Ovary (tissue), 9 donors: ENCODE results near the gene FATE1. TPM values are rescaled to one million over a fixed set of nuclear protein-coding genes. Genes with fewer than 3 reads are reported as not detected.
A peak's percentile ranks its signal among the peaks of the same experiment; 100 is the strongest.

Experiments
- DNase-seq, 5 donors: peaks; one replicate each; pipeline ENCODE4 v3.0.0-alpha.2; 2019 to 2020
- H3K27ac ChIP-seq, 2 donors: fragments of 200-600 bp; one replicate each; pipeline versions ENCODE4 v1.5.1 to v1.8.0; 2019 to 2022
- H3K27me3 ChIP-seq: fragments of 200-600 bp; one replicate; pipeline ENCODE4 v1.8.0; 2022
- H3K36me3 ChIP-seq: fragments of 200-600 bp; sonication (generic); one replicate; pipeline ENCODE4 v1.5.1; 2019
- H3K4me1 ChIP-seq: one replicate; pipeline ENCODE4 v1.8.1; 2013; ENCODE audit warnings: mild to moderate bottlenecking, moderate library complexity; ENCODE audit not compliant: insufficient read depth
- H3K4me3 ChIP-seq: fragments of 200-600 bp; sonication (generic); one replicate; pipeline ENCODE4 v1.5.1; 2017
- H3K9me3 ChIP-seq, 2 donors: fragments of 200-600 bp in 1 of 2; sonication (generic) in 1 of 2; one replicate each; pipeline versions ENCODE4 v1.5.1 to v1.8.1; 2013 to 2019; ENCODE audit warnings: mild to moderate bottlenecking in 1 of 2, moderate library complexity in 1 of 2
- EP300 ChIP-seq: sonication (generic); formaldehyde crosslinking; IDR thresholded peaks from one replicate; pipeline ENCODE4 v1.6.1; 2017; ENCODE audit warnings: antibody characterized with exemption
- POLR2A ChIP-seq: fragments of 450-650 bp; IDR thresholded peaks from one replicate; pipeline ENCODE4 v1.6.1; 2017; ENCODE audit warnings: antibody characterized with exemption, mild to moderate bottlenecking, moderate library complexity
- WGBS, 3 donors: extraction: QIAGEN DNeasy Blood & Tissue Kit in 1 of 3; methylation state at CpG; one replicate each; pipeline versions ENCODE4 v1.1.5 to v1.1.7; 2013 to 2017; 5-methylcytosine and 5-hydroxymethylcytosine counted together
- intact Hi-C, 4 donors: fragments of 100-400 bp; cut with DNase I; formaldehyde crosslinking; loops; one replicate each; pipeline versions ENCODE4 v1.11.0 to v1.15.1; 2022 to 2023
- polyA plus RNA-seq, 2 donors: library from polyadenylated mRNA; stranded (reverse); fragments of 200-250 nt in 1 of 2; fragments of 350-450 nt in 1 of 2; fragmentation: Illumina TruSeq in 1 of 2; extraction: RNeasy Lipid Tissue Mini Kit (QIAGEN cat#74804) in 1 of 2; gene quantifications; one replicate each; pipeline ENCODE4 v1.2.3, GENCODE V29; 2013 to 2014
- total RNA-seq, 7 donors: library from RNA; depleted of rRNA in 2 of 7; stranded (reverse); fragments of >200 nt in 2 of 7; fragmentation: NEBNext Ultra II Directional in 3 of 7; extraction: Animal tissue kit (Norgen Biotek cat#: 25700) in 3 of 7; gene quantifications; one replicate each; pipeline versions ENCODE4 v1.1.0 to v1.2.4, GENCODE V29; 2016 to 2023
- TF ChIP-seq, protein P1 (sequence below), 3 donors: fragments of 450-650 bp in 2 of 3; fragments of 200-600 bp in 1 of 3; IDR thresholded peaks; one replicate each; pipeline versions ENCODE4 v1.5.1 to v1.8.0; 2016 to 2022; ENCODE audit warnings: antibody characterized with exemption in 3 of 3, mild to moderate bottlenecking in 1 of 3
- donor health status: DM: no; HTN: no; CAD: no; lungs with moderate emphysema.
- donor health status: DM: no; HTN: no; CAD: no.
- donor health status: Bipolar disorder and iron deficiency.
- donor health status: DM: yes; HTN: yes; CAD: no.
- donor health status: DM: no; HTN: no; CAD: no.
- donor health status: DM: yes; HTN: yes; CAD: no.

FATE1 gene
- total and polyA plus RNA-seq, 9 donors, result 1.4 TPM; not detected in 8

DNA sequence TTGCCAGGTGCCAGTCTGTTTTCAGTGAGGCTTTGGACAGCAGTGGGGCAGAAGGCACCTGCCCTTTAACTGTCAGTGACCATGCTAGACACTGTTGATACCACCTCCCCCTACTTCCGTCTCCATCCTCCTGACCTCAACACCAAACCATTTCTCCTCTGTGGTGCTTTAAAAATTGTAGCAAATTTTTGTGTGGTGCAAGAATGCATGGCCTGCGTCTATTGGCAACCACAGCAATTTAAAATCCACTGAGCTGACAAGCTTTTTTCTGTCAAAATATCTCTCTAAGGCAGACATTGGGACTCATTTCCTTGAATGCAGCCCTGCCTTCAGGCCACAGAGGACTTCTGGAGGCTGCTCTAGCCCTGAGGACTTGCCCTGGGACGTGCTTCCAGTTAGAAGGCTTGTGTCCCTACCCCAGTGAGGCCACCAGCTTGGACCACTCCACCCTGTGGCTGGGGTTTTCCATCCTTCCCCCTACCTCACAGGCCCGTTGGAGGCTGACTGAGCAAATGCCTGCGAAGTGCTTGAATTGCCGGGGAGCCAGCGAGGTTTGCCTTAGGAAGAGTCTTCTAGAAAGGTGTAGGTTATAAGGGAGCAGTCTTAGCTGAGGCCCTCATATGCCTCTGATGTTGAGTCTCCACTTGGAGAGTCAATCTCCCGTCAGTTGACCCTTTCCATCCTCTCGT lies 13.7 kb upstream of the FATE1 start:
- 70 to 74% (median 70%) methylated on average over 9 of the region's 9 CpGs for whole genome bisulfite sequencing, 3 donors
- H3K36me3 ChIP-seq, result no peaks in the 10 kb centered on the region
- H3K27me3 ChIP-seq, result no peaks in the 10 kb centered on the region
- TF ChIP-seq, protein P1, sequence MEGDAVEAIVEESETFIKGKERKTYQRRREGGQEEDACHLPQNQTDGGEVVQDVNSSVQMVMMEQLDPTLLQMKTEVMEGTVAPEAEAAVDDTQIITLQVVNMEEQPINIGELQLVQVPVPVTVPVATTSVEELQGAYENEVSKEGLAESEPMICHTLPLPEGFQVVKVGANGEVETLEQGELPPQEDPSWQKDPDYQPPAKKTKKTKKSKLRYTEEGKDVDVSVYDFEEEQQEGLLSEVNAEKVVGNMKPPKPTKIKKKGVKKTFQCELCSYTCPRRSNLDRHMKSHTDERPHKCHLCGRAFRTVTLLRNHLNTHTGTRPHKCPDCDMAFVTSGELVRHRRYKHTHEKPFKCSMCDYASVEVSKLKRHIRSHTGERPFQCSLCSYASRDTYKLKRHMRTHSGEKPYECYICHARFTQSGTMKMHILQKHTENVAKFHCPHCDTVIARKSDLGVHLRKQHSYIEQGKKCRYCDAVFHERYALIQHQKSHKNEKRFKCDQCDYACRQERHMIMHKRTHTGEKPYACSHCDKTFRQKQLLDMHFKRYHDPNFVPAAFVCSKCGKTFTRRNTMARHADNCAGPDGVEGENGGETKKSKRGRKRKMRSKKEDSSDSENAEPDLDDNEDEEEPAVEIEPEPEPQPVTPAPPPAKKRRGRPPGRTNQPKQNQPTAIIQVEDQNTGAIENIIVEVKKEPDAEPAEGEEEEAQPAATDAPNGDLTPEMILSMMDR (IDR thresholded peaks at IDR 0.05), result no peak
- no peak for TF ChIP-seq POLR2A
- no peak for TF ChIP-seq EP300
- intact Hi-C loops, result no loop called here
- H3K4me1 ChIP-seq, result no peaks in the 10 kb centered on the region
- H3K9me3 ChIP-seq, result no peaks in the 10 kb centered on the region
- H3K4me3 ChIP-seq, result no peak overlapping the region
- H3K27ac ChIP-seq, result no peak overlapping the region
- DNase-seq, result no peak

DNA sequence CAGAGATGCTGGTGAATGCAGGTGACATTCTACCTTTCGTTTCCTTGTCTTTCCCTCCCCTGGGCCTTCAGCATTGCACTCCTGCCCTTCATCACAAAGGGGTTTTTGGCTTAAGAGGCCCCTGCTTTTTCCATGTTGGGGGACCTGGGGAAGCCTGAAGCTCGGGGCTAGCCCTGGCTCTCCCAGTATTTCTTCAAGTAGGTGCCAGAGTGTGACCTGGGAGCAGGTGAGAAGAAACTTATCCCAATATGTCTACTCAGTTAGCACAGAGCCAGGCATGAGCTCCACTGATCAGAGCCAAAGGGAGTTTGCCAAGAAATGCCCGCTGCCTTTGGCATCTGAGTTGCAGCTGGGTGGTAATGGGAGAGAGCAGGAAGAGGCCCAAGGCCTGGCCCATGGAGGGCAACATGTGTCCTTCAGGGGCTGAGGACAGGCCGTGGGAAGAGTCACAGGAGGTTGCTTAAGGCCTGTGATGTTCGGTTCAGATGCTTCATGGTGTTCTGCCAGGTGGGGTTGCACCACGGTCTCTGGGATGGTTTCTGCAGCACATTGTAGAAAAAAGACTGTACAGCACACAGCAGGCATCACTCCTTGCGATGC lies 13.0 kb upstream of the FATE1 start:
- Histone ChIP-seq H3K4me1 (no peaks in the 10 kb centered on the region), H3K9me3 (no peaks in the 10 kb centered on the region), H3K36me3 (no peaks in the 10 kb centered on the region), H3K4me3 (no peak overlapping the region), H3K27me3 (no peaks in the 10 kb centered on the region), H3K27ac (no peak overlapping the region)
- WGBS, 3 donors, result 59 to 63% (median 61%) methylated on average over 7 of the region's 7 CpGs
- TF ChIP-seq, protein P1 (IDR thresholded peaks at IDR 0.05), result no peak
- DNase-seq, result no peak
- intact Hi-C loops, result no loop called here

DNA sequence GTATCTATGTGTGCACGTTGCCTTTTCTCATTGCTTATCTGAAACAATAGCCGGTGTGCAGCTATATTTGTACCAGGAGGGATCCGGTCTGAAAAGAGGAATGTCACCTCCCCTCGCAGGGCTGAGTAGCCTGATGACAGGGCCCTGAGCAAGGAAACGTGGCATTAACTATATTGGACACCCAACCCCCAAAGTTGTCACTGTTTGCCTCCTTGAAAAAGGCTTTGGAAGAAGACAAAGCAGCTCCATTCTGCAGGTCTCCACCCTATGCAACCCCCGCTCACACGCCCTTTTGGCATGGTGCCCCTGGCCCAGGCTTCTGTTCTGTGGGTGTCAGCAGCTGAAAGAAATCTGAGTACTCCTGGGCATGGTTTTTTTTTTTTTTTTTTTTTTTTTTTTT lies 12.3 kb upstream of the FATE1 start:
- WGBS, 3 donors, result 25 to 42% (median 33%) methylated on average over 7 of the region's 7 CpGs
- Histone ChIP-seq H3K4me1 (no peaks in the 10 kb centered on the region), H3K4me3 (no peak overlapping the region), H3K9me3 (no peaks in the 10 kb centered on the region), H3K27ac (no peak overlapping the region), H3K36me3 (no peaks in the 10 kb centered on the region), H3K27me3 (no peaks in the 10 kb centered on the region)
- intact Hi-C loops, result no loop called here
- peak; percentile 33 to 69 (median 50) for DNase-seq
- TF ChIP-seq POLR2A (no peak), EP300 (no peak)
- TF ChIP-seq, protein P1 (IDR thresholded peaks at IDR 0.05), result no peak

DNA sequence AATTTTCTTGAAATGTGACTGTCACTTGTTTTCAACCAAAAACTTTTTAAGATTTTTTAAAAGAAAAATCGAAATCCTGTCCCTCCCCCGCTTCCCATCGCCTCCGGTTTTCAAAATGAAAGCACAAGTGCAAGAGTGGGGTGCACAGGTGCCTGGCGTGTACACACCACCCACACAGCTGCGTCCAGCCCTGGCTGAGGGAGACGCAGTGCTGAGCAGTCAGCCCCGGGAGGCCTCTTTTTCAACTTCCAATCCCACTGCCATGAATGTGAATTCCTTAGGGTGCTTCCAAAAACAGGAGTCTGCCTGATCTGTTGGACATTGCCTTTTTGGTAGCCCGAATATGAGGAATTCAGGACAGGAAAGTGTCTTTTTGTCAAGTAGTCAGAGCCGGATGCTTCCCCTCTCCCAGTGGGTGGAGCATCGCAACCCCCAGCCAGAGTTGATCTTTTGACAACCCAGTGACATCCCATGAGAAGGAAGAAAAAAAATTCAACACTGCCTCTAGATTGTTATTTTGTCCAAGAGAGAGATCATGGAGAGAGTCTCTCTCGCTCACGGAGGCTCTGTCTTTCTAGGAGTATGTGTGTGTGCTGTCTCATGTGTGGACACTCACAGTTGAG lies 11.7 kb upstream of the FATE1 start:
- intact Hi-C loops, result no loop called here
- no peaks in the 10 kb centered on the region for H3K9me3 ChIP-seq
- H3K36me3 ChIP-seq, result no peaks in the 10 kb centered on the region
- DNase-seq, result no peak
- H3K27ac ChIP-seq, result no peak overlapping the region
- no peaks in the 10 kb centered on the region for H3K4me1 ChIP-seq
- TF ChIP-seq, protein P1 (IDR thresholded peaks at IDR 0.05), result no peak
- TF ChIP-seq EP300 (no peak), POLR2A (no peak)
- H3K27me3 ChIP-seq, result no peaks in the 10 kb centered on the region
- 47 to 54% (median 50%) methylated on average over 13 of the region's 13 CpGs for WGBS, 3 donors
- H3K4me3 ChIP-seq, result no peak overlapping the region
